GM23248 (cell line): ENCODE results near the gene SLC44A3.

Source experiments
- EZH2 ChIP-seq: fragments of 200-600 bp; sonication (generic); IDR thresholded peaks from 2 replicates; pipeline ENCODE4 v1.6.1; 2018; ENCODE audit warnings: antibody characterized with exemption, mild to moderate bottlenecking; ENCODE audit not compliant: insufficient read depth, poor library complexity, severe bottlenecking
- EZH2phosphoT487 ChIP-seq: fragments of 200-600 bp; sonication (generic); IDR thresholded peaks from 2 replicates; pipeline ENCODE4 v1.6.1; 2018; ENCODE audit warnings: antibody characterized with exemption, moderate library complexity, mild to moderate bottlenecking, low read depth; ENCODE audit not compliant: insufficient read depth

DNA sequence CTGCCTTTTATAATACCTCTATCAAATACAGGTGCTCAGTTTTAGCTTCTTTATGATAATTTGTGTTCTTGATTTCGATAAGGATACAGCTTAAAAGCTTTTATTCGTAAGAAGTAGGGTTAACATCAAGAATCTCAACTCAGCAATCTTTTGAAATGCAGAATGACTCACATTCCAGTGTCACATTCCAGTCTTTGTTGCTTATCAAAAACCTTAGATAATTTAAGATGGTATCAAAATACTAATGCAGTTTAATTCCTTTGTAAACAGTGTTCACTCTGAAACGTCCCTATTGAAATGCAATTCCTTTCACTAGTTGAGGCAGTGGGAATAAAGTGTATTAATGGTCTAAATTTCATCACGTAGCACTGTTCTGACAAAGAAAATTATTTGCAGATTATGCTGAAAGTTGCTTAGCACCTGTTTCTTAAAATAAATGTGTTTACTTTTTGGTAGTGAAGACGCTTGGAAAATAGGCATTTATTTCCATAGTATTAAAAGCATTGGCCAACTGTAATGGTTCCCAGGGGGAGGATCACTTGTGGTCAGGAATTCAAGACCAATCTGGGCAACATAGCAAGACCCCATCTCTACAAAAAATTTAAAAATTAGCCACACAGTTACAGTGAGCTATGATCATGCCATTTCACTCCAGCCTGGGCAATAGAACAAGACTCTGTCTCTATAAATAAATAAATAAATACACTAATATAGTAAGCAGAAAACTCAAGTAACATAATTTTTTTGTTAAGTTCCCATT is 116.9 kb downstream of the SLC44A3 start:
- TF ChIP-seq EZH2, result no peak
- TF ChIP-seq EZH2phosphoT487, result no peak
